CD14-positive monocyte (primary cell): ENCODE results near the gene CALHM4. TPM values are rescaled to one million over a fixed set of nuclear protein-coding genes. Genes with fewer than 3 reads are reported as not detected.

ENCODE experiments used
- DNase-seq, 3 donors: peaks; one replicate each; pipeline ENCODE4 v3.0.0-alpha.2; 2011 to 2022
- H2AFZ ChIP-seq: 2 replicates; pipeline ENCODE4 v1.6.0; 2012; ENCODE audit warnings: mild to moderate bottlenecking, low read depth, low read length, inconsistent platforms; ENCODE audit not compliant: insufficient read depth, poor library complexity, severe bottlenecking
- H3K27ac ChIP-seq, 2 donors: 1 replicate in 1 of 2; 2 replicates in 1 of 2; pipeline ENCODE4 v1.5.1; 2012 to 2013; ENCODE audit warnings: low read length in 2 of 2, control low read depth in 1 of 2, inconsistent platforms in 1 of 2, low read depth in 1 of 2, mild to moderate bottlenecking in 1 of 2
- H3K27me3 ChIP-seq, 2 donors: one replicate each; pipeline versions ENCODE4 v1.6.0 to v1.6.1; 2011 to 2013; ENCODE audit warnings: low read length in 2 of 2; ENCODE audit not compliant: control insufficient read depth in 2 of 2, insufficient read depth in 2 of 2
- H3K36me3 ChIP-seq, 2 donors: replicated peaks in 1 of 2; 1 replicate in 1 of 2; 2 replicates in 1 of 2; pipeline versions ENCODE4 v1.5.1 to v1.6.1; 2012 to 2013; ENCODE audit warnings: low read length in 2 of 2, control low read depth in 1 of 2, inconsistent platforms in 1 of 2, mild to moderate bottlenecking in 1 of 2; ENCODE audit not compliant: insufficient read depth in 2 of 2, control insufficient read depth in 1 of 2
- H3K4me1 ChIP-seq, 2 donors: 1 replicate in 1 of 2; 2 replicates in 1 of 2; pipeline versions ENCODE4 v1.5.1 to v1.6.1; 2012 to 2013; ENCODE audit warnings: low read length in 2 of 2, control low read depth in 1 of 2, inconsistent platforms in 1 of 2, mild to moderate bottlenecking in 1 of 2, moderate library complexity in 1 of 2; ENCODE audit not compliant: insufficient read depth in 2 of 2, control insufficient read depth in 1 of 2
- H3K4me2 ChIP-seq: replicated peaks from 2 replicates; pipeline ENCODE3; 2012; ENCODE audit warnings: low read length, moderate library complexity, mild to moderate bottlenecking; ENCODE audit not compliant: poor library complexity, severe bottlenecking; ENCODE audit errors: extremely low read depth
- H3K4me3 ChIP-seq, 3 experiments: fragments of 200-600 bp in 1 of 3; sonication (generic) in 1 of 3; replicated peaks in 1 of 3; 1 replicate in 2 of 3; 2 replicates in 1 of 3; pipeline ENCODE4 v1.5.1; 2011 to 2013; ENCODE audit warnings: low read length in 3 of 3, mild to moderate bottlenecking in 3 of 3, control low read depth in 2 of 3, low read depth in 2 of 3, inconsistent platforms in 1 of 3, moderate library complexity in 1 of 3
- H3K79me2 ChIP-seq: 2 replicates; pipeline ENCODE4 v1.6.0; 2012; ENCODE audit warnings: mild to moderate bottlenecking, control low read depth, inconsistent platforms, low read length, moderate library complexity; ENCODE audit not compliant: insufficient read depth
- H3K9ac ChIP-seq: 2 replicates; pipeline ENCODE4 v1.6.0; 2017; ENCODE audit warnings: low read length, mild to moderate bottlenecking; ENCODE audit not compliant: insufficient read depth, poor library complexity, severe bottlenecking
- H3K9me3 ChIP-seq, 2 donors: replicated peaks in 1 of 2; 1 replicate in 1 of 2; 2 replicates in 1 of 2; pipeline versions ENCODE4 v1.5.1 to v1.6.1; 2012 to 2013; ENCODE audit warnings: low read length in 2 of 2, control low read depth in 1 of 2; ENCODE audit not compliant: control insufficient read depth in 1 of 2, insufficient read depth in 1 of 2
- H4K20me1 ChIP-seq: 2 replicates; pipeline ENCODE4 v1.6.0; 2012; ENCODE audit warnings: mild to moderate bottlenecking, low read length, control low read depth, moderate library complexity; ENCODE audit not compliant: insufficient read depth
- H3K27ac Mint-ChIP-seq, 7 donors: one replicate each; pipeline ENCODE4 v1.8.0; 2020; ENCODE audit warnings: mild to moderate bottlenecking in 7 of 7, mixed read lengths in 7 of 7, moderate library complexity in 6 of 7, inconsistent platforms in 2 of 7
- H3K27me3 Mint-ChIP-seq, 3 donors: one replicate each; pipeline ENCODE4 v1.8.0; 2021 to 2022; ENCODE audit warnings: low read depth in 3 of 3, mild to moderate bottlenecking in 3 of 3, mixed read lengths in 3 of 3, moderate library complexity in 3 of 3, inconsistent platforms in 1 of 3
- H3K36me3 Mint-ChIP-seq, 2 donors: one replicate each; pipeline ENCODE4 v1.8.0; 2020; ENCODE audit warnings: mixed read lengths in 2 of 2, inconsistent platforms in 1 of 2, mild to moderate bottlenecking in 1 of 2
- H3K4me1 Mint-ChIP-seq: one replicate; pipeline ENCODE4 v1.8.0; 2020; ENCODE audit warnings: mild to moderate bottlenecking, mixed read lengths
- H3K4me3 Mint-ChIP-seq, 2 donors: one replicate each; pipeline ENCODE4 v1.8.0; 2020; ENCODE audit warnings: mild to moderate bottlenecking in 2 of 2, mixed read lengths in 2 of 2, moderate library complexity in 1 of 2
- H3K9me3 Mint-ChIP-seq, 7 donors: one replicate each; pipeline ENCODE4 v1.8.0; 2020 to 2022; ENCODE audit warnings: mixed read lengths in 7 of 7, mild to moderate bottlenecking in 6 of 7, moderate library complexity in 6 of 7, inconsistent platforms in 2 of 7
- WGBS: methylation state at CpG from one replicate; pipeline ENCODE4 v1.1.5; 2013; ENCODE audit warnings: missing lambda C conversion rate; ENCODE audit not compliant: insufficient coverage; 5-methylcytosine and 5-hydroxymethylcytosine counted together
- intact Hi-C, 2 donors: fragments of 100-400 bp; cut with micrococcal nuclease; formaldehyde crosslinking; loops; one replicate each; pipeline versions ENCODE4 v1.15.0 to v1.15.1; 2023
- polyA plus RNA-seq, 3 donors: library from polyadenylated mRNA; depleted of rRNA in 1 of 3; unstranded in 2 of 3; stranded (reverse) in 1 of 3; fragments of 300-500 nt in 2 of 3; fragments of >200 nt in 1 of 3; fragmentation: Illumina TruSeq in 2 of 3; gene quantifications; 1 replicate in 2 of 3; 2 replicates in 1 of 3; pipeline ENCODE4 v1.2.3, GENCODE V29; 2012 to 2021
- TF ChIP-seq, protein P1 (sequence below): fragments of 200-600 bp; IDR thresholded peaks from one replicate; pipeline ENCODE4 v1.8.0; 2022; ENCODE audit warnings: antibody characterized with exemption, mild to moderate bottlenecking

CALHM4 gene
- polyA plus RNA-seq, 3 donors: not detected

DNA sequence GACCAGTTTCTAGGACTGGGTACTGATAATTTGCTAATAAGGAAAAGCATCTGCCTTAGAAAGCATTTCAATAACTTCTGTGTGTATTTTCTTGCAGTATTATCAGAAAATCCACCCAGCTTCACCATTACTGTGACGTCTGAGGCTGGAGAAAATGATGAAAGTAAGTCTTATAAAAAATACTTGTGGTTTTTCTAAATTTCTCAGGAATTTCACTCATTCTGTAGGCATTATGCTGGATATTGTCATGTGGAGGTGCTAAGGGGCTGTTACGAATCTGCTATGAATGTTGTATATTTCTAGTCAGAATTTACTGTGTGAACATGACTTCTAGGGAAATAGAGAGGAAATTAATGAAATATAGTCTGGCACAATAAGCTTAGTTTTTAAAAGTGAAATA is 26.6 kb downstream of the CALHM4 start:
- no peak for DNase-seq
- 100% methylated on average over 1 of the region's 2 CpGs for WGBS
- Histone ChIP-seq H3K79me2 (peaks cover 48% of the 10 kb centered on the region), H3K27me3 (no peaks in the 10 kb centered on the region), H3K4me3 (no peak overlapping the region), H3K4me2 (no peak overlapping the region), H4K20me1 (peaks cover 14% of the 10 kb centered on the region), H3K9me3 (no peaks in the 10 kb centered on the region), H3K27ac (no peak overlapping the region), H3K4me1 (no peaks in the 10 kb centered on the region), H2AFZ (no peak overlapping the region), H3K36me3 (peaks cover 56 to 86% of the 10 kb centered on the region in 2 donors), H3K9ac (no peak overlapping the region)
- H3K27ac Mint-ChIP-seq: no peak overlapping the region
- H3K36me3 Mint-ChIP-seq: peaks cover 61 to 71% of the 10 kb centered on the region in 2 donors
- H3K4me3 Mint-ChIP-seq: no peak overlapping the region
- TF ChIP-seq, protein P1, sequence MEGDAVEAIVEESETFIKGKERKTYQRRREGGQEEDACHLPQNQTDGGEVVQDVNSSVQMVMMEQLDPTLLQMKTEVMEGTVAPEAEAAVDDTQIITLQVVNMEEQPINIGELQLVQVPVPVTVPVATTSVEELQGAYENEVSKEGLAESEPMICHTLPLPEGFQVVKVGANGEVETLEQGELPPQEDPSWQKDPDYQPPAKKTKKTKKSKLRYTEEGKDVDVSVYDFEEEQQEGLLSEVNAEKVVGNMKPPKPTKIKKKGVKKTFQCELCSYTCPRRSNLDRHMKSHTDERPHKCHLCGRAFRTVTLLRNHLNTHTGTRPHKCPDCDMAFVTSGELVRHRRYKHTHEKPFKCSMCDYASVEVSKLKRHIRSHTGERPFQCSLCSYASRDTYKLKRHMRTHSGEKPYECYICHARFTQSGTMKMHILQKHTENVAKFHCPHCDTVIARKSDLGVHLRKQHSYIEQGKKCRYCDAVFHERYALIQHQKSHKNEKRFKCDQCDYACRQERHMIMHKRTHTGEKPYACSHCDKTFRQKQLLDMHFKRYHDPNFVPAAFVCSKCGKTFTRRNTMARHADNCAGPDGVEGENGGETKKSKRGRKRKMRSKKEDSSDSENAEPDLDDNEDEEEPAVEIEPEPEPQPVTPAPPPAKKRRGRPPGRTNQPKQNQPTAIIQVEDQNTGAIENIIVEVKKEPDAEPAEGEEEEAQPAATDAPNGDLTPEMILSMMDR: no peak
- no peaks in the 10 kb centered on the region for H3K9me3 Mint-ChIP-seq
- no peaks in the 10 kb centered on the region for H3K27me3 Mint-ChIP-seq
- no peaks in the 10 kb centered on the region for H3K4me1 Mint-ChIP-seq
- intact Hi-C loops: no loop called here

DNA sequence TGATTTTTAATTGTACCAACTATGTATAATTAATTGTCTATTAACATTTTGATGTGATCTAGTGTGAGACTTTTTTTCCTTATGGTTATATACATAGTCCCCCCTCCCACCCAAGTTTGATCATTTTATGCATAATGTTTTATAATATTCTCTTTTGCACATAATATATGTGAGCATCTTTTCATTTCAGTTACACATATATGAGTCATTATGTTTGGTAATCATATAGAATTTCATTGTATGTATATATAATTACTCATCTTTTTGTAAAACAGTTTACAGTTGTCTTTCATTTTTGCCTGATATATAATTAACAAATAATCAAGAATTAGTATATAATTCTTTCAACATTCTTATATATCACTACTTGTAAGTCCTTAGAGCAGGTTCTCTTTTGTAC is 32.7 kb downstream of the CALHM4 start:
- Histone ChIP-seq H3K4me2 (no peak overlapping the region), H3K27ac (no peak overlapping the region), H3K4me3 (no peak overlapping the region), H4K20me1 (no peaks in the 10 kb centered on the region), H3K36me3 (peaks cover 75 to 86% of the 10 kb centered on the region in 2 donors), H2AFZ (no peak overlapping the region), H3K9ac (no peak overlapping the region), H3K4me1 (no peaks in the 10 kb centered on the region), H3K79me2 (no peaks in the 10 kb centered on the region), H3K27me3 (no peaks in the 10 kb centered on the region), H3K9me3 (no peaks in the 10 kb centered on the region)
- H3K9me3 Mint-ChIP-seq: peaks cover 0 to 3% (median 0%) of the 10 kb centered on the region in 7 donors
- no peak overlapping the region for H3K27ac Mint-ChIP-seq
- peaks cover 0 to 2% (median 0%) of the 10 kb centered on the region in 3 donors for H3K27me3 Mint-ChIP-seq
- TF ChIP-seq, protein P1: no peak
- DNase-seq: no peak
- peaks cover 70 to 79% of the 10 kb centered on the region in 2 donors for H3K36me3 Mint-ChIP-seq
- no peaks in the 10 kb centered on the region for H3K4me1 Mint-ChIP-seq
- H3K4me3 Mint-ChIP-seq: no peak overlapping the region
- intact Hi-C loops: no loop called here
